K562 (cell line): ENCODE data around the gene KNTC1. TPM values are rescaled to one million over a fixed set of nuclear protein-coding genes. Genes with fewer than 3 reads are reported as not detected.

ENCODE experiments used
- ATAC-seq: fragments of 200-7000 bp; cut with Tn5 transposase; 3 replicates; pipeline ENCODE4 v1.9.1; 2020; ENCODE audit warnings: moderate library complexity
- BruUV-seq: library from RNA; stranded (reverse); fragments of 400-500 nt; replicated peaks from 2 replicates; lab custom pipeline; 2021; lab: Mats Ljungman, UMichigan
- CTCF ChIA-PET: fragments of 300-600 bp; formaldehyde crosslinking; extraction: SDS; loops from one replicate; lab custom pipeline; 2021; ENCODE audit warnings: low intra/inter-chr PET ratio; lab: Yijun Ruan, JAX
- POLR2A ChIA-PET: fragments of 300-600, 350-650 bp; sonication (Branson Sonifier 250); formaldehyde crosslinking; extraction: SDS; loops from one replicate; lab custom pipeline; 2021; ENCODE audit warnings: antibody characterized with exemption, inconsistent platforms; lab: Yijun Ruan, JAX
- DNase-seq, 4 experiments: peaks; one replicate each; pipeline versions ENCODE4 v3.0.0 to v3.0.0-alpha.2; 2011 to 2018; ENCODE audit warnings: low spot score in 3 of 4, mixed read lengths in 3 of 4; ENCODE audit errors: extremely low read depth in 1 of 4
- FAIRE-seq: peaks from 2 replicates; lab custom pipeline; 2011; peaks lifted over from hg19 to GRCh38; lab: Jason Lieb, UNC
- H2AFZ ChIP-seq: 2 replicates; pipeline ENCODE4 v1.6.0; 2011; ENCODE audit warnings: low read depth, low read length, control low read depth, inconsistent platforms
- H3K27ac ChIP-seq: fragments of 200-600 bp; 3 replicates; pipeline ENCODE4 v1.8.0; 2011; ENCODE audit warnings: low read depth, mild to moderate bottlenecking, control low read depth, inconsistent platforms, low read length, moderate library complexity, mixed read lengths; ENCODE audit errors: extremely low read depth
- H3K27me3 ChIP-seq, 2 experiments: fragments of 300-600 bp in 1 of 2; 2 replicates in 1 of 2; 3 replicates in 1 of 2; pipeline versions ENCODE4 v1.6.0 to v1.8.0; 2011; ENCODE audit warnings: inconsistent platforms in 2 of 2, low read length in 2 of 2, mild to moderate bottlenecking in 1 of 2, mixed read lengths in 1 of 2, moderate library complexity in 1 of 2; ENCODE audit not compliant: control insufficient read depth in 2 of 2, insufficient read depth in 2 of 2
- H3K36me3 ChIP-seq: fragments of 300-600 bp; 3 replicates; pipeline ENCODE4 v1.8.0; 2011; ENCODE audit warnings: mild to moderate bottlenecking, low read length, inconsistent platforms; ENCODE audit not compliant: control insufficient read depth, insufficient read depth
- H3K4me1 ChIP-seq, 2 experiments: fragments of 200-600 bp in 1 of 2; replicated peaks in 1 of 2; 2 replicates in 1 of 2; 3 replicates in 1 of 2; pipeline versions ENCODE4 v1.5.1 to v1.8.0; 2011; ENCODE audit warnings: inconsistent platforms in 2 of 2, low read length in 2 of 2, mild to moderate bottlenecking in 1 of 2, mixed read lengths in 1 of 2, moderate library complexity in 1 of 2; ENCODE audit not compliant: control insufficient read depth in 2 of 2, insufficient read depth in 2 of 2
- H3K4me2 ChIP-seq: 2 replicates; pipeline ENCODE4 v1.6.1; 2011; ENCODE audit warnings: low read length, control low read depth, inconsistent platforms, mixed read lengths; ENCODE audit not compliant: insufficient read depth
- H3K4me3 ChIP-seq: fragments of 200-600 bp; sonication (generic), shearing (Covaris generic); 2 replicates; pipeline ENCODE4 v1.5.1; 2016; ENCODE audit warnings: control low read depth, inconsistent platforms
- H3K79me2 ChIP-seq: fragments of 200-600 bp; 3 replicates; pipeline ENCODE4 v1.8.0; 2011; ENCODE audit warnings: low read length, inconsistent platforms; ENCODE audit not compliant: control insufficient read depth, insufficient read depth
- H3K9ac ChIP-seq, 2 experiments: 2 replicates each; pipeline versions ENCODE4 v1.6.0 to v1.6.1; 2011; ENCODE audit warnings: low read depth in 2 of 2, low read length in 2 of 2, control low read depth in 1 of 2, inconsistent platforms in 1 of 2, mild to moderate bottlenecking in 1 of 2, mixed read lengths in 1 of 2; ENCODE audit not compliant: insufficient read depth in 1 of 2
- H3K9me1 ChIP-seq: one replicate; pipeline ENCODE4 v1.6.0; 2011; ENCODE audit warnings: inconsistent platforms, mild to moderate bottlenecking, low read length, moderate library complexity; ENCODE audit not compliant: control insufficient read depth, insufficient read depth
- H3K9me3 ChIP-seq: replicated peaks from 2 replicates; pipeline ENCODE4 v1.5.1; 2011; ENCODE audit warnings: low read depth, low read length, inconsistent platforms; ENCODE audit not compliant: control insufficient read depth, insufficient read depth
- H4K20me1 ChIP-seq: replicated peaks from 2 replicates; pipeline ENCODE4 v1.6.1; 2011; ENCODE audit warnings: low read length, inconsistent platforms, mixed read lengths; ENCODE audit not compliant: control insufficient read depth, insufficient read depth
- CCAR2 ChIP-seq: fragments of 200-400 bp; formaldehyde crosslinking; IDR thresholded peaks from 2 replicates; pipeline ENCODE4 v1.6.1; 2017; ENCODE audit warnings: mild to moderate bottlenecking, low read depth, low read length
- NCOA4 ChIP-seq: fragments of 450-650 bp; IDR thresholded peaks from 2 replicates; pipeline ENCODE4 v1.6.1; 2018; ENCODE audit warnings: mild to moderate bottlenecking; ENCODE audit not compliant: partially characterized antibody
- ZNF121 ChIP-seq: sonication (generic); formaldehyde crosslinking; conservative IDR thresholded peaks from 2 replicates; pipeline ENCODE4 v1.8.0; 2022; ENCODE audit warnings: missing genetic modification reagents
- ZNF146 ChIP-seq: IDR thresholded peaks from one replicate; pipeline ENCODE4 v1.6.1; 2018; ENCODE audit warnings: missing compliant biosample characterization; ENCODE audit not compliant: unreplicated experiment
- ZNF311 ChIP-seq: fragments of 250-450 bp; sonication (Bioruptor Pico); IDR thresholded peaks from 2 replicates; pipeline ENCODE4 v1.4.0; 2020; ENCODE audit warnings: mild to moderate bottlenecking, moderate library complexity
- ZNF384 ChIP-seq: IDR thresholded peaks from 2 replicates; pipeline ENCODE4 v1.6.1; 2012; ENCODE audit warnings: low read depth, low read length, improper control_type of control experiment
- WGBS: fragments of 100-300 bp; shearing (Covaris generic); methylation state at CpG from one replicate; pipeline ENCODE4 v1.1.6; 2016; ENCODE audit warnings: low coverage, mixed read lengths; ENCODE audit not compliant: insufficient coverage; ENCODE audit errors: missing lambda C conversion rate; 5-methylcytosine and 5-hydroxymethylcytosine counted together
- in situ Hi-C: fragments of 300-500 bp; cut with MboI; formaldehyde crosslinking; loops from 4 replicates; pipeline ENCODE4 v1.15.0; 2018; ENCODE audit warnings: inconsistent platforms, mixed read lengths
- intact Hi-C: fragments of 100-400 bp; cut with micrococcal nuclease; formaldehyde crosslinking; loops from 2 replicates; pipeline ENCODE4 v1.14.2; 2022
- polyA plus RNA-seq, 8 experiments: library from polyadenylated mRNA; depleted of rRNA in 4 of 8; stranded (reverse) in 5 of 8; unstranded in 3 of 8; fragments of >200 nt; fragmentation: Nextera tagmentation in 2 of 8; fragmentation: Illumina TruSeq in 1 of 8; extraction: Ambion mirVana in 2 of 8; extraction: Trizol in 1 of 8; gene quantifications; 2 replicates each; pipeline versions ENCODE4 v1.2.1 to v1.2.3, GENCODE V29; 2011 to 2014; ENCODE audit warnings: inconsistent platforms in 1 of 8, missing spikeins in 1 of 8
- total RNA-seq, 7 experiments: library from RNA; depleted of rRNA in 6 of 7; stranded (reverse); fragments of >200 nt in 6 of 7; fragmentation: Illumina TruSeq in 2 of 7; extraction: Trizol in 2 of 7; gene quantifications; 2 replicates each; pipeline versions ENCODE4 v1.2.1 to v1.2.3, GENCODE V29; 2011 to 2021; ENCODE audit warnings: low replicate concordance in 1 of 7
- TF ChIP-seq, protein P1 (sequence below): fragments of 250-450 bp; sonication (Bioruptor Pico); IDR thresholded peaks from 2 replicates; pipeline ENCODE4 v1.9.0; 2021; ENCODE audit warnings: mild to moderate bottlenecking, inconsistent platforms
- TF ChIP-seq, protein P2 (sequence below): fragments of 250-450 bp; sonication (Bioruptor Pico); IDR thresholded peaks from 2 replicates; pipeline ENCODE4 v1.5.0; 2021; ENCODE audit warnings: mild to moderate bottlenecking, borderline replicate concordance

Gene KNTC1
- total and polyA plus RNA-seq, 9 of the 15 experiments (the other 6 are each of a cell fraction or from before 2014, with no cell fraction given): 38.9 to 135 (median 99.6) TPM

DNA sequence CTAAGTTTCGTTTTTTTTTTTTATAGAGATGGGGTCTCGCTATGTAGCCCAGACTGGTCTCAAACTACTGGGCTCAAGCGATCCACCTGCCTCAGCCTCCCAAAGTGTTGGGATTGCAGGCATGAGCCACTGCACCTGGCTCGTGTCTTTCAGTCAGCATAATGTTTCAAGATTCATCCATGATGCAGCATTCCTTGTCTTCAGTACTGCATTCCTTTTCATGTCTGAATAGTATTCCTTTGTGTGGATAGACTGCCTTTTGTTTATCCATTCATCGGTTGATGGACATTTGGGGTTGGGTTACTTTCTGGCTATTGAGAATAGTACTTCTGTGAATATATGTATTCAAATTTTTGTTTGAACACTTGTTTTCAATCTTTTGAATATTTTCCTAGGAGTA is 138.7 kb downstream of the KNTC1 start:
- Histone ChIP-seq H3K27me3 (peaks cover 0 to 7% of the 10 kb centered on the region in 2 experiments; a peak in 1 of 5 replicates), H2AFZ (no peak overlapping the region), H3K79me2 (no peaks in the 10 kb centered on the region), H3K36me3 (no peaks in the 10 kb centered on the region), H3K4me3 (no peak overlapping the region), H3K9ac (no peak overlapping the region), H3K4me1 (no peaks in the 10 kb centered on the region; a peak in 1 of 5 replicates), H3K27ac (no peak overlapping the region), H3K9me3 (no peaks in the 10 kb centered on the region), H3K4me2 (no peak overlapping the region), H3K9me1 (no peaks in the 10 kb centered on the region), H4K20me1 (no peaks in the 10 kb centered on the region)
- in situ Hi-C loops: no loop called here
- DNase-seq: no peak
- TF ChIP-seq ZNF146: peak; percentile 95
- no peak for TF ChIP-seq NCOA4
- TF ChIP-seq ZNF121 (CRISPR knock-in tag): peak; percentile 12; the same call in 1 of the 2 replicates
- ChIA-PET POLR2A (interaction anchor here (0.6 to 0.7 kb wide), 4 partner anchors 8 to 716 kb away, joined by 3 read pairs; no protein-coding TSS in a partner anchor), CTCF (no interaction called here)
- FAIRE-seq: no peak
- intact Hi-C loops: no loop called here
- no TSS peak for BruUV-seq
- 36% methylated on average over 4 of the region's 5 CpGs for WGBS
- ATAC-seq: no peak

DNA sequence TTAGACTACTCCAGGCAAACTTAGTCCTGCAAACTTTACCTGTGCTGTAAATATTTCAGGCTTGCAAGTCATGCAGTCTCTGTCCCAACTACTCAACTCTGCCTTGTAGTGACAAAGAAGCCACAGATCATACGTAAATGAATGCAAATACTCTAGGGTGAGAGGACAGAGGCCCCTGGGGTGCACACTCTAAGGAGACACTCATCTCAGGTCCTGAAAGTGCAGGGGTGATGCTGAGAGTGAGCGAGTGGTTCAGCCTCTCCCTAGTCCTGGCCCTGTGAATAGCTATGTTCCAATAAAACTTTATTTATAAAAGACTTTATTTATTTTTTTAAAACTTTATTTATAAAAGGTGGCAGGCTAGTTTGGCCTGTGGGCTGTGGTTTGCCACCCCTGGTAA is 141.2 kb downstream of the KNTC1 start:
- FAIRE-seq (no peak), DNase-seq (no peak), ATAC-seq (0 out of 3 replicates have a peak, but pooled peaks have one; percentile 46)
- Histone ChIP-seq H3K9me1 (no peaks in the 10 kb centered on the region), H3K36me3 (no peaks in the 10 kb centered on the region), H3K27ac (no peak overlapping the region), H4K20me1 (no peaks in the 10 kb centered on the region), H3K79me2 (no peaks in the 10 kb centered on the region), H3K4me1 (no peaks in the 10 kb centered on the region; a peak in 1 of 5 replicates), H3K9me3 (no peaks in the 10 kb centered on the region), H2AFZ (no peak overlapping the region), H3K4me3 (no peak overlapping the region), H3K4me2 (no peak overlapping the region), H3K27me3 (peaks cover 0 to 11% of the 10 kb centered on the region in 2 experiments; a peak in 2 of 5 replicates), H3K9ac (no peak overlapping the region)
- ChIA-PET CTCF (no interaction called here), POLR2A (interaction anchor here (0.9 to 1.1 kb wide), 2 partner anchors 12 to 16 kb away, joined by 3 to 4 read pairs; no protein-coding TSS in a partner anchor)
- intact Hi-C loops: no loop called here
- in situ Hi-C loops: no loop called here
- 9% methylated on average over 2 of the region's 2 CpGs for WGBS
- no TSS peak for BruUV-seq
- no peak for TF ChIP-seq ZNF311 (CRISPR knock-in tag)
- TF ChIP-seq CCAR2: no peak
- TF ChIP-seq, protein P1, sequence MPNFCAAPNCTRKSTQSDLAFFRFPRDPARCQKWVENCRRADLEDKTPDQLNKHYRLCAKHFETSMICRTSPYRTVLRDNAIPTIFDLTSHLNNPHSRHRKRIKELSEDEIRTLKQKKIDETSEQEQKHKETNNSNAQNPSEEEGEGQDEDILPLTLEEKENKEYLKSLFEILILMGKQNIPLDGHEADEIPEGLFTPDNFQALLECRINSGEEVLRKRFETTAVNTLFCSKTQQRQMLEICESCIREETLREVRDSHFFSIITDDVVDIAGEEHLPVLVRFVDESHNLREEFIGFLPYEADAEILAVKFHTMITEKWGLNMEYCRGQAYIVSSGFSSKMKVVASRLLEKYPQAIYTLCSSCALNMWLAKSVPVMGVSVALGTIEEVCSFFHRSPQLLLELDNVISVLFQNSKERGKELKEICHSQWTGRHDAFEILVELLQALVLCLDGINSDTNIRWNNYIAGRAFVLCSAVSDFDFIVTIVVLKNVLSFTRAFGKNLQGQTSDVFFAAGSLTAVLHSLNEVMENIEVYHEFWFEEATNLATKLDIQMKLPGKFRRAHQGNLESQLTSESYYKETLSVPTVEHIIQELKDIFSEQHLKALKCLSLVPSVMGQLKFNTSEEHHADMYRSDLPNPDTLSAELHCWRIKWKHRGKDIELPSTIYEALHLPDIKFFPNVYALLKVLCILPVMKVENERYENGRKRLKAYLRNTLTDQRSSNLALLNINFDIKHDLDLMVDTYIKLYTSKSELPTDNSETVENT (CRISPR knock-in tag): no peak
- TF ChIP-seq ZNF384: 0 out of 2 replicates have a peak, but pooled peaks have one; percentile 16
- TF ChIP-seq, protein P2, sequence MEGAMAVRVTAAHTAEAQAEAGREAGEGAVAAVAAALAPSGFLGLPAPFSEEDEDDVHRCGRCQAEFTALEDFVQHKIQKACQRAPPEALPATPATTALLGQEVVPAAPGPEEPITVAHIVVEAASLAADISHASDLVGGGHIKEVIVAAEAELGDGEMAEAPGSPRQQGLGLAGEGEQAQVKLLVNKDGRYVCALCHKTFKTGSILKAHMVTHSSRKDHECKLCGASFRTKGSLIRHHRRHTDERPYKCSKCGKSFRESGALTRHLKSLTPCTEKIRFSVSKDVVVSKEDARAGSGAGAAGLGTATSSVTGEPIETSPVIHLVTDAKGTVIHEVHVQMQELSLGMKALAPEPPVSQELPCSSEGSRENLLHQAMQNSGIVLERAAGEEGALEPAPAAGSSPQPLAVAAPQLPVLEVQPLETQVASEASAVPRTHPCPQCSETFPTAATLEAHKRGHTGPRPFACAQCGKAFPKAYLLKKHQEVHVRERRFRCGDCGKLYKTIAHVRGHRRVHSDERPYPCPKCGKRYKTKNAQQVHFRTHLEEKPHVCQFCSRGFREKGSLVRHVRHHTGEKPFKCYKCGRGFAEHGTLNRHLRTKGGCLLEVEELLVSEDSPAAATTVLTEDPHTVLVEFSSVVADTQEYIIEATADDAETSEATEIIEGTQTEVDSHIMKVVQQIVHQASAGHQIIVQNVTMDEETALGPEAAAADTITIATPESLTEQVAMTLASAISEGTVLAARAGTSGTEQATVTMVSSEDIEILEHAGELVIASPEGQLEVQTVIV: no peak
